HEK293 (cell line): ENCODE measurements around the gene MOV10L1.

ENCODE experiments used
- SP2 ChIP-seq: fragments of 450-650 bp; formaldehyde crosslinking; IDR thresholded peaks from 2 replicates; pipeline ENCODE4 v1.5.1; 2016; ENCODE audit warnings: missing biosample characterization, missing genetic modification characterization
- YY1 ChIP-seq: fragments of 450-650 bp; formaldehyde crosslinking; IDR thresholded peaks from 2 replicates; pipeline ENCODE4 v1.5.1; 2018; ENCODE audit warnings: missing biosample characterization, missing genetic modification characterization
- ZNF335 ChIP-seq: fragments of 450-650 bp; formaldehyde crosslinking; conservative IDR thresholded peaks from 2 replicates; pipeline ENCODE4 v1.5.1; 2016; ENCODE audit warnings: missing biosample characterization, missing genetic modification characterization
- ZNF449 ChIP-seq: fragments of 450-650 bp; formaldehyde crosslinking; IDR thresholded peaks from 2 replicates; pipeline ENCODE4 v1.5.1; 2017; ENCODE audit warnings: missing biosample characterization, mild to moderate bottlenecking, missing genetic modification characterization, moderate library complexity

- TF ChIP-seq YY1 (tag by site-specific recombination) (no peak), ZNF449 (tag by site-specific recombination) (no peak), SP2 (tag by site-specific recombination) (no peak), ZNF335 (tag by site-specific recombination) (no peak)
These were observed 114.8 kb downstream of the MOV10L1 start for GRCh38 chr22:50204571-50204970.
